H1 (cell line): Measurements from ENCODE around the gene MYOM3. TPM values are rescaled to one million over a fixed set of nuclear protein-coding genes. Genes with fewer than 3 reads are reported as not detected.

Experiments
- CTCF ChIA-PET: fragments of 300-600 bp; sonication (Branson Sonifier 250); formaldehyde crosslinking; loops from one replicate; lab custom pipeline; 2021; ENCODE audit not compliant: partially characterized antibody; lab: Charles Lee
- POLR2A ChIA-PET: fragments of 300-600 bp; sonication (Branson Sonifier 250); formaldehyde crosslinking; loops from one replicate; lab custom pipeline; 2021; ENCODE audit warnings: inconsistent platforms; ENCODE audit not compliant: partially characterized antibody; lab: Charles Lee
- DNase-seq, 2 experiments: peaks; one replicate each; pipeline versions ENCODE4 v3.0.0 to v3.0.0-alpha.2; 2010 to 2022; ENCODE audit warnings: low spot score in 2 of 2, low read depth in 1 of 2, mixed read lengths in 1 of 2
- FAIRE-seq: peaks from 2 replicates; lab custom pipeline; 2011; peaks lifted over from hg19 to GRCh38; lab: Jason Lieb, UNC
- H2AFZ ChIP-seq: 2 replicates; pipeline ENCODE4 v1.8.1; 2012; ENCODE audit warnings: low read length, inconsistent platforms
- H2AK5ac ChIP-seq: 2 replicates; pipeline ENCODE4 v1.6.1; 2013; ENCODE audit warnings: low read depth, low read length
- H2BK120ac ChIP-seq: replicated peaks from 2 replicates; pipeline ENCODE3; 2013; ENCODE audit warnings: low read depth, low read length, inconsistent platforms
- H2BK12ac ChIP-seq: 2 replicates; pipeline ENCODE4 v1.6.1; 2013; ENCODE audit warnings: low read depth, low read length
- H2BK15ac ChIP-seq: 2 replicates; pipeline ENCODE4 v1.6.1; 2013; ENCODE audit warnings: low read length
- H2BK20ac ChIP-seq: 2 replicates; pipeline ENCODE4 v1.6.1; 2013; ENCODE audit warnings: low read length
- H2BK5ac ChIP-seq: 2 replicates; pipeline ENCODE4 v1.6.1; 2013; ENCODE audit warnings: low read depth, low read length
- H3K14ac ChIP-seq: 2 replicates; pipeline ENCODE4 v1.6.1; 2013; ENCODE audit warnings: inconsistent platforms; ENCODE audit not compliant: insufficient read length
- H3K18ac ChIP-seq: 2 replicates; pipeline ENCODE4 v1.6.1; 2013; ENCODE audit warnings: low read length; ENCODE audit errors: extremely low read depth
- H3K23ac ChIP-seq: 2 replicates; pipeline ENCODE4 v1.6.1; 2013; ENCODE audit warnings: inconsistent platforms; ENCODE audit not compliant: insufficient read length
- H3K23me2 ChIP-seq: 2 replicates; pipeline ENCODE4 v1.6.1; 2013; ENCODE audit warnings: low read depth, low read length
- H3K27ac ChIP-seq: 2 replicates; pipeline ENCODE4 v1.6.1; 2011; ENCODE audit warnings: low read depth, low read length, inconsistent platforms
- H3K27me3 ChIP-seq, 4 experiments: replicated peaks in 1 of 4; 1 replicate in 1 of 4; 2 replicates in 3 of 4; pipeline versions ENCODE4 v1.6.1 to v1.8.1; 2011 to 2013; ENCODE audit warnings: low read length in 3 of 4, mild to moderate bottlenecking in 3 of 4, inconsistent platforms in 2 of 4, mixed read lengths in 2 of 4, moderate library complexity in 1 of 4; ENCODE audit not compliant: control insufficient read depth in 3 of 4, insufficient read depth in 3 of 4; ENCODE audit errors: extremely low read depth in 1 of 4
- H3K36me3 ChIP-seq, 4 experiments: 2 replicates each; pipeline versions ENCODE4 v1.6.1 to v1.8.1; 2011 to 2013; ENCODE audit warnings: mild to moderate bottlenecking in 4 of 4, low read length in 3 of 4, moderate library complexity in 2 of 4, control low read depth in 1 of 4, inconsistent platforms in 1 of 4; ENCODE audit not compliant: insufficient read depth in 4 of 4, control insufficient read depth in 2 of 4
- H3K4ac ChIP-seq: replicated peaks from 2 replicates; pipeline ENCODE3; 2013; ENCODE audit warnings: low read length, low read depth, mixed read lengths, inconsistent platforms; ENCODE audit not compliant: insufficient read length
- H3K4me1 ChIP-seq, 4 experiments: replicated peaks in 1 of 4; 1 replicate in 1 of 4; 2 replicates in 3 of 4; pipeline versions ENCODE4 v1.6.1 to v1.8.1; 2011 to 2013; ENCODE audit warnings: low read length in 3 of 4, inconsistent platforms in 2 of 4, mixed read lengths in 1 of 4; ENCODE audit not compliant: insufficient read depth in 4 of 4, control insufficient read depth in 3 of 4
- H3K4me2 ChIP-seq, 2 experiments: 2 replicates each; pipeline versions ENCODE4 v1.6.1 to v1.8.1; 2011 to 2013; ENCODE audit warnings: low read depth in 2 of 2, low read length in 2 of 2, control low read depth in 1 of 2, inconsistent platforms in 1 of 2, mild to moderate bottlenecking in 1 of 2; ENCODE audit not compliant: insufficient read depth in 1 of 2
- H3K4me3 ChIP-seq, 4 experiments: fragments of 200-600, 300-600 bp in 1 of 4; sonication (generic), shearing (Covaris generic), sonication (Bioruptor Twin) in 1 of 4; 2 replicates each; pipeline versions ENCODE4 v1.5.1 to v1.8.1; 2011 to 2016; ENCODE audit warnings: low read length in 4 of 4, low read depth in 3 of 4, control low read depth in 2 of 4, inconsistent platforms in 2 of 4, mild to moderate bottlenecking in 2 of 4, mixed read lengths in 1 of 4, moderate library complexity in 1 of 4; ENCODE audit not compliant: insufficient read depth in 2 of 4; ENCODE audit errors: extremely low read depth in 1 of 4
- H3K56ac ChIP-seq: replicated peaks from 2 replicates; pipeline ENCODE3; 2013; ENCODE audit warnings: low read depth, mild to moderate bottlenecking, mixed read lengths, low read length, inconsistent platforms; ENCODE audit not compliant: insufficient read length
- H3K79me1 ChIP-seq: 2 replicates; pipeline ENCODE4 v1.6.1; 2013; ENCODE audit warnings: low read depth, low read length, control low read depth
- H3K79me2 ChIP-seq, 2 experiments: 2 replicates each; pipeline versions ENCODE4 v1.6.1 to v1.8.1; 2012 to 2013; ENCODE audit warnings: low read length in 2 of 2, mild to moderate bottlenecking in 2 of 2, inconsistent platforms in 1 of 2; ENCODE audit not compliant: insufficient read depth in 2 of 2, control insufficient read depth in 1 of 2
- H3K9ac ChIP-seq, 4 experiments: replicated peaks in 1 of 4; 1 replicate in 1 of 4; 2 replicates in 3 of 4; pipeline versions ENCODE4 v1.6.1 to v1.8.1; 2011 to 2013; ENCODE audit warnings: low read depth in 3 of 4, low read length in 3 of 4, control low read depth in 2 of 4, mild to moderate bottlenecking in 2 of 4, moderate library complexity in 2 of 4, inconsistent platforms in 1 of 4; ENCODE audit errors: extremely low read depth in 1 of 4
- H3K9me3 ChIP-seq, 2 experiments: 2 replicates each; pipeline versions ENCODE4 v1.6.1 to v1.8.1; 2012 to 2013; ENCODE audit warnings: mild to moderate bottlenecking in 2 of 2, moderate library complexity in 2 of 2, control low read depth in 1 of 2, inconsistent platforms in 1 of 2, low read depth in 1 of 2, low read length in 1 of 2, mixed read lengths in 1 of 2; ENCODE audit not compliant: insufficient read depth in 2 of 2
- H4K20me1 ChIP-seq, 2 experiments: replicated peaks in 1 of 2; 2 replicates each; pipeline versions ENCODE3 to v1.8.1; 2011 to 2013; ENCODE audit warnings: inconsistent platforms in 2 of 2, low read length in 2 of 2, mild to moderate bottlenecking in 1 of 2; ENCODE audit not compliant: insufficient read depth in 2 of 2, control insufficient read depth in 1 of 2
- H4K5ac ChIP-seq: 2 replicates; pipeline ENCODE4 v1.6.1; 2013; ENCODE audit warnings: low read length, low read depth, mixed read lengths, inconsistent platforms; ENCODE audit not compliant: insufficient read length
- H4K8ac ChIP-seq: 2 replicates; pipeline ENCODE4 v1.8.0; 2013; ENCODE audit warnings: mild to moderate bottlenecking, moderate library complexity, low read length, inconsistent platforms; ENCODE audit not compliant: insufficient read depth; ENCODE audit errors: extremely low read depth
- H4K91ac ChIP-seq: replicated peaks from 2 replicates; pipeline ENCODE3; 2013; ENCODE audit warnings: low read length, mixed read lengths, inconsistent platforms; ENCODE audit not compliant: insufficient read length
- CEBPB ChIP-seq: IDR thresholded peaks from 2 replicates; pipeline ENCODE4 v1.6.1; 2012; ENCODE audit warnings: low read depth, low read length
- POLR2A ChIP-seq, 2 experiments: IDR thresholded peaks; 1 replicate in 1 of 2; 2 replicates in 1 of 2; pipeline ENCODE4 v1.6.1; 2011; ENCODE audit warnings: low read depth in 2 of 2, low read length in 2 of 2, mild to moderate bottlenecking in 2 of 2; ENCODE audit errors: control extremely low read depth in 1 of 2
- WGBS, 2 experiments: shearing (Covaris generic) in 1 of 2; methylation state at CpG; one replicate each; pipeline versions ENCODE4 v1.1.6 to v1.1.7; 2013 to 2015; ENCODE audit warnings: low lambda C conversion rate in 2 of 2, mixed read lengths in 2 of 2, inconsistent platforms in 1 of 2, low coverage in 1 of 2, missing lambda C conversion rate in 1 of 2; ENCODE audit not compliant: insufficient replicate concordance in 2 of 2, insufficient coverage in 1 of 2, insufficient read length in 1 of 2; ENCODE audit errors: extremely low coverage in 1 of 2, missing lambda C conversion rate in 1 of 2; 5-methylcytosine and 5-hydroxymethylcytosine counted together
- polyA plus RNA-seq, 7 experiments: library from polyadenylated mRNA; depleted of rRNA in 3 of 7; stranded (reverse) in 5 of 7; unstranded in 2 of 7; fragments of >200 nt in 5 of 7; fragments of 200-250 nt in 2 of 7; gene quantifications; 1 replicate in 5 of 7; 2 replicates in 1 of 7; 4 replicates in 1 of 7; pipeline versions ENCODE4 v1.2.1 to v1.2.3, GENCODE V29; 2011 to 2013; ENCODE audit warnings: missing spikeins in 2 of 7, mixed read lengths in 2 of 7
- total RNA-seq: library from RNA; stranded (reverse); fragmentation: NEBNext Ultra II Directional; extraction: Animal tissue kit (Norgen Biotek cat#: 25700); gene quantifications from 2 replicates; pipeline ENCODE4 v1.2.1, GENCODE V29; 2021

Gene MYOM3
- total and polyA plus RNA-seq, 2 of the 8 experiments (the other 6 are each of a cell fraction or from before 2014, with no cell fraction given) = 0.08 to 0.09 TPM

DNA sequence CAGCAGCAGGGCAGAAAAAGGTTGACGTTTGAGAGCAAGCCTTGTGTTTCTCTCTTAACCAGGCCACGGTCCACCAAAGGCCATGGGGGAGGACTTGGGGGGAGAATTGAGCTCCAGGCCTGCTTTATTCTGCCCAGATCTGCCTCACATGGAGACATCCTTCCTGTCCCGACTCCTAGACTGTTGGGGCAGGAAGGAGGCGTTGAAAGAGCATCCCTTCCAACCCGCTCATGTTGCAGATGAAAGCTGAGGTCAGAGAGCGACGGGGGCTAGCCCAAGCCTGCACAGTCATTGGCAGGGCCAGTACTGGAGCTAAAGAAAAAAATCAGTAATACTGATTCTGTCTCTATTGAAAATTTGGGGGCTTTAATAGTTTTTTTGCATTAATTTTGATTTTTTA lies 46.6 kb downstream of the MYOM3 start:
- no peak for FAIRE-seq
- 88% methylated on average over 6 of the region's 7 CpGs; no CpG with 5 or more reads in 1 of the 2 experiments for WGBS, 2 experiments

More for the DNA sequence above, 46.6 kb downstream of the MYOM3 start:
- H3K18ac ChIP-seq = no peak overlapping the region
- no peak overlapping the region for H4K8ac ChIP-seq
- H3K79me1 ChIP-seq = no peaks in the 10 kb centered on the region
- POLR2A ChIA-PET = no interaction called here
- no peak overlapping the region for H2BK5ac ChIP-seq
- no peak overlapping the region for H2BK12ac ChIP-seq
- H3K27me3 ChIP-seq = no peaks in the 10 kb centered on the region
- no peak overlapping the region for H4K91ac ChIP-seq
- H2AK5ac ChIP-seq = no peak overlapping the region
- 0 out of 4 replicates have a peak, but pooled peaks cover 0 to 7% of the 10 kb centered on the region in 2 experiments for H3K9me3 ChIP-seq
- H3K36me3 ChIP-seq = no peaks in the 10 kb centered on the region
- H3K14ac ChIP-seq = no peak overlapping the region
- no peak overlapping the region for H3K4ac ChIP-seq
- H3K79me2 ChIP-seq = no peaks in the 10 kb centered on the region
- H3K23me2 ChIP-seq = no peaks in the 10 kb centered on the region
- no peaks in the 10 kb centered on the region; a peak in 2 of 7 replicates for H3K4me1 ChIP-seq
- no peak overlapping the region for H2BK15ac ChIP-seq
- no peak for DNase-seq
- no peak overlapping the region for H2AFZ ChIP-seq
- H4K20me1 ChIP-seq = no peaks in the 10 kb centered on the region
- no peak overlapping the region for H4K5ac ChIP-seq
- no peak overlapping the region for H2BK20ac ChIP-seq
- TF ChIP-seq CEBPB (no peak), POLR2A (IDR thresholded peaks at IDR 0.05; ENCODE audit: control extremely low read depth in 1 of 2, low read depth in 2 of 2, low read length in 2 of 2) (no peak)
- H3K4me3 ChIP-seq = no peak overlapping the region
- no peak overlapping the region for H3K9ac ChIP-seq
- H2BK120ac ChIP-seq = no peak overlapping the region
- H3K4me2 ChIP-seq = no peak overlapping the region
- H3K27ac ChIP-seq = no peak overlapping the region
- no peak overlapping the region for H3K23ac ChIP-seq
- no peak overlapping the region for H3K56ac ChIP-seq
- CTCF ChIA-PET = interaction anchor here (0.5 to 1.1 kb wide), 6 partner anchors 12 to 200 kb away, joined by 3 to 5 read pairs (median 3); no protein-coding TSS in a partner anchor
